Neuronal stem cell (in vitro differentiated cells): ENCODE measurements around the gene COL6A2.

ENCODE experiments used
- DNase-seq: peaks from one replicate; pipeline ENCODE4 v3.0.0-alpha.2; 2013; ENCODE audit warnings: low spot score
- H2AFZ ChIP-seq: one replicate; pipeline ENCODE4 v1.6.1; 2013; ENCODE audit warnings: mild to moderate bottlenecking, low read length, inconsistent platforms
- H2AK5ac ChIP-seq: 2 replicates; pipeline ENCODE4 v1.6.1; 2013; ENCODE audit warnings: low read depth, mild to moderate bottlenecking, inconsistent platforms, low read length, moderate library complexity, mixed read lengths
- H2BK120ac ChIP-seq: 2 replicates; pipeline ENCODE4 v1.6.1; 2013; ENCODE audit warnings: low read depth, mild to moderate bottlenecking, inconsistent platforms, low read length, moderate library complexity, mixed read lengths
- H2BK12ac ChIP-seq: one replicate; pipeline ENCODE4 v1.6.1; 2013; ENCODE audit warnings: low read length, inconsistent platforms
- H2BK15ac ChIP-seq: 2 replicates; pipeline ENCODE4 v1.6.1; 2013; ENCODE audit warnings: mild to moderate bottlenecking, low read length, inconsistent platforms, mixed read lengths
- H2BK5ac ChIP-seq: one replicate; pipeline ENCODE4 v1.6.1; 2013; ENCODE audit warnings: inconsistent platforms, mild to moderate bottlenecking, low read length, moderate library complexity
- H3K14ac ChIP-seq: one replicate; pipeline ENCODE4 v1.6.1; 2013; ENCODE audit warnings: low read length, inconsistent platforms
- H3K18ac ChIP-seq: 2 replicates; pipeline ENCODE4 v1.6.1; 2013; ENCODE audit warnings: low read length, inconsistent platforms
- H3K23ac ChIP-seq: 2 replicates; pipeline ENCODE4 v1.6.1; 2013; ENCODE audit warnings: low read depth, mild to moderate bottlenecking, mixed read lengths, low read length, inconsistent platforms; ENCODE audit not compliant: poor library complexity
- H3K27ac ChIP-seq: replicated peaks from 3 replicates; pipeline ENCODE4 v1.5.1; 2013; ENCODE audit warnings: low read length, inconsistent platforms
- H3K27me3 ChIP-seq, 3 experiments: 2 replicates each; pipeline ENCODE4 v1.6.1; 2013; ENCODE audit warnings: low read length in 3 of 3, mild to moderate bottlenecking in 2 of 3, inconsistent platforms in 1 of 3, low read depth in 1 of 3, mixed read lengths in 1 of 3, moderate library complexity in 1 of 3; ENCODE audit not compliant: control insufficient read depth in 3 of 3, insufficient read depth in 3 of 3
- H3K36me3 ChIP-seq, 2 donors: replicated peaks in 1 of 2; 2 replicates each; pipeline ENCODE4 v1.6.1; 2013; ENCODE audit warnings: low read length in 2 of 2; ENCODE audit not compliant: control insufficient read depth in 2 of 2, insufficient read depth in 2 of 2
- H3K4ac ChIP-seq: 2 replicates; pipeline ENCODE4 v1.6.1; 2013; ENCODE audit warnings: inconsistent platforms, mild to moderate bottlenecking, low read length, moderate library complexity
- H3K4me1 ChIP-seq, 2 donors: 1 replicate in 1 of 2; 2 replicates in 1 of 2; pipeline ENCODE4 v1.6.1; 2013; ENCODE audit warnings: low read length in 2 of 2, low read depth in 1 of 2; ENCODE audit not compliant: control insufficient read depth in 2 of 2, insufficient read depth in 1 of 2
- H3K4me2 ChIP-seq: one replicate; pipeline ENCODE4 v1.6.1; 2013; ENCODE audit warnings: mild to moderate bottlenecking, low read length, inconsistent platforms; ENCODE audit not compliant: insufficient read depth, poor library complexity, severe bottlenecking
- H3K4me3 ChIP-seq, 2 donors: 2 replicates each; pipeline ENCODE4 v1.5.1; 2013; ENCODE audit warnings: low read length in 2 of 2, mild to moderate bottlenecking in 2 of 2, inconsistent platforms in 1 of 2, moderate library complexity in 1 of 2
- H3K79me1 ChIP-seq: one replicate; pipeline ENCODE4 v1.6.1; 2013; ENCODE audit warnings: low read depth, mild to moderate bottlenecking, inconsistent platforms, low read length, moderate library complexity
- H3K9ac ChIP-seq: one replicate; pipeline ENCODE4 v1.6.1; 2013; ENCODE audit warnings: mild to moderate bottlenecking, low read depth, low read length, inconsistent platforms; ENCODE audit not compliant: poor library complexity
- H3K9me3 ChIP-seq, 2 donors: replicated peaks in 1 of 2; 2 replicates each; pipeline versions ENCODE3 to v1.6.1; 2013; ENCODE audit warnings: low read length in 2 of 2, mild to moderate bottlenecking in 2 of 2, inconsistent platforms in 1 of 2, low read depth in 1 of 2, mixed read lengths in 1 of 2, moderate library complexity in 1 of 2; ENCODE audit not compliant: control insufficient read depth in 2 of 2, insufficient read depth in 1 of 2
- H4K8ac ChIP-seq: one replicate; pipeline ENCODE4 v1.6.1; 2013; ENCODE audit warnings: low read depth, mild to moderate bottlenecking, inconsistent platforms, low read length, moderate library complexity
- H4K91ac ChIP-seq: one replicate; pipeline ENCODE4 v1.6.1; 2013; ENCODE audit warnings: low read length, low read depth, mild to moderate bottlenecking, inconsistent platforms; ENCODE audit not compliant: poor library complexity
- WGBS, 2 donors: extraction: QIAGEN DNeasy Blood & Tissue Kit; methylation state at CpG; one replicate each; pipeline ENCODE4 v1.1.7; 2013; ENCODE audit warnings: missing lambda C conversion rate in 2 of 2, mixed read lengths in 1 of 2; ENCODE audit not compliant: insufficient read length in 2 of 2, insufficient replicate concordance in 1 of 2; ENCODE audit errors: extremely low coverage in 2 of 2; 5-methylcytosine and 5-hydroxymethylcytosine counted together

COL6A2 gene

DNA sequence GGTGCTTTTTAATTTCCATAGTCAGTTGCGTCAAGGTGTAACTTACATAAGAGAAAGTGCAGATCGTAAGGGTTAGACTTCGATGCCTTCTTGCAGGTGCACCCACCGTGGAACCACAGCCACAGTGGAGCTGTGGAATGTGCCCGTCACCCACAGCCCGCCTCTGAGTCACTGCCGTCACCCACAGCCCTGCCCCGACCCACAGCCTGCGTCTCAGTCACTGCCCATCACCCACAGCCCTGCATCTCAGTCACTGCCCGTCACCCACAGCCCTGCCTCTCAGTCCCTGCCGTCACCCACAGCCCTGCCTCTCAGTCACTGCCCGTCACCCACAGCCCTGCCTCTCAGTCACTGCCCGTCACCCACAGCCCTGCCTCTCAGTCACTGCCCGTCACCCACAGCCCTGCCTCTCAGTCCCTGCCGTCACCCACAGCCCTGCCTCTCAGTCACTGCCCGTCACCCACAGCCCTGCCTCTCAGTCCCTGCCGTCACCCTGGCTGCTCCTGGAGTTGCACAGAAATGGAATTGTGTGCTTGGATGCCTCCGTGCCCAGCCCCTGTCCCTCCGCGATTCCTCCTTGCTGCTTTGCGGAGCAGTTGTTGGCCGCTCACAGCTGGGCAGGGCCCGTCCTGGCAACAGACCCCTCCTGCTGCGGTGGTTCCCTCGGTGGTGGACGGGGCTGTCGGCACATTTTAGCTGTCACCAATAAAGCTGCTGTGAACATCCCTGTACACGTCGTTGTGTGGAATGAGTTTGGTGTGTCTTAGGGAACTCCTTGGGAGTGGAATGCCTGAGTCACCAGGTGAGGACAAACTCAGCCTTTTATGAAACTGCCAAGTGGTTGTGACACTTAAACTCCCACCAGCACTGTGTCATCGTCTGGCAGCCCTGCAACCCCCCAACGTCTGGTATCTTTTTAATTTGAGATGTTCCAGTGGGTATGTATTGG, 44.9 kb upstream of the COL6A2 start:
- Histone ChIP-seq H3K14ac (no peak overlapping the region), H3K27ac (no peak overlapping the region), H3K27me3 (no peaks in the 10 kb centered on the region), H4K91ac (no peak overlapping the region), H3K4me1 (peaks cover 0 to 7% of the 10 kb centered on the region in 2 donors), H2BK120ac (no peak overlapping the region), H3K18ac (peak overlapping the region; percentile 60), H2AFZ (no peak overlapping the region), H4K8ac (no peak overlapping the region), H3K4me2 (no peak overlapping the region), H3K36me3 (no peaks in the 10 kb centered on the region), H2BK5ac (no peak overlapping the region), H3K79me1 (no peaks in the 10 kb centered on the region), H2AK5ac (no peak overlapping the region), H2BK15ac (no peak overlapping the region), H2BK12ac (no peak overlapping the region), H3K9ac (no peak overlapping the region), H3K9me3 (no peaks in the 10 kb centered on the region), H3K4me3 (no peak overlapping the region), H3K23ac (no peak overlapping the region), H3K4ac (no peak overlapping the region)
- WGBS, 2 donors: no CpG with 5 or more reads among the region's 31 CpGs
- DNase-seq: no peak

DNA sequence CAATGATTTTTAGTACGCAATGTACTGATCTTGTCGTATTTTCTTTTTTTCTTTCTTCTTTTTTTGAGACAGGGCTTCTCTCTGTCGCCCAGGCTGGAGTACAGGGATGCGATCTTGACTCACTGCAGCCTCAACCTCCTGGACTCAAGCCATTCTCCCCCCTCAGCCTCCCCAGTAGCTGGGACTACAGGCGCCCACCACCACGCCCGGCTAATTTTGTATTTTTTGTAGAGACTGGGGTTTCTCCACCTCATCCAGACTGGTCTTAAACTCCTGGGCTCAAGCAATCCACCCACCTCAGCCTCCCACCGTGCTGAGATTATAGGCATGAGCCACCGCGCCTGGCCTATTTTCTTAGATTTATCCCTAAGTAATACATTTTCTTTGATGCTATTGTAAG, 43.9 kb upstream of the COL6A2 start:
- Histone ChIP-seq H3K14ac (no peak overlapping the region), H3K79me1 (no peaks in the 10 kb centered on the region), H3K9me3 (peaks cover 0 to 4% of the 10 kb centered on the region in 2 donors), H3K27ac (no peak overlapping the region), H3K23ac (no peak overlapping the region), H3K4ac (no peak overlapping the region), H4K8ac (no peak overlapping the region), H3K9ac (no peak overlapping the region), H3K4me3 (no peak overlapping the region), H3K36me3 (no peaks in the 10 kb centered on the region), H2BK5ac (no peak overlapping the region), H2AK5ac (no peak overlapping the region), H2AFZ (no peak overlapping the region), H2BK12ac (no peak overlapping the region), H2BK15ac (no peak overlapping the region), H3K4me1 (peaks cover 0 to 7% of the 10 kb centered on the region in 2 donors), H3K27me3 (no peaks in the 10 kb centered on the region), H4K91ac (no peak overlapping the region), H2BK120ac (no peak overlapping the region), H3K18ac (no peak overlapping the region), H3K4me2 (no peak overlapping the region)
- WGBS, 2 donors: no CpG with 5 or more reads among the region's 10 CpGs
- DNase-seq: no peak

GRCh38 chr21:46054451-46054881, 43.4 kb upstream of the COL6A2 start:
- H4K8ac ChIP-seq: no peak overlapping the region
- H3K4me3 ChIP-seq: no peak overlapping the region
- H3K4ac ChIP-seq: no peak overlapping the region
- no peaks in the 10 kb centered on the region for H3K27me3 ChIP-seq
- H3K4me2 ChIP-seq: no peak overlapping the region
- H2BK5ac ChIP-seq: no peak overlapping the region
- peaks cover 0 to 4% of the 10 kb centered on the region in 2 donors for H3K9me3 ChIP-seq
- H4K91ac ChIP-seq: no peak overlapping the region
- no CpG with 5 or more reads among the region's 12 CpGs for WGBS, 2 donors
- no peaks in the 10 kb centered on the region for H3K79me1 ChIP-seq
- peaks cover 0 to 7% of the 10 kb centered on the region in 2 donors for H3K4me1 ChIP-seq
- H3K36me3 ChIP-seq: no peaks in the 10 kb centered on the region
- no peak overlapping the region for H3K9ac ChIP-seq
- no peak overlapping the region for H3K14ac ChIP-seq
- no peak overlapping the region for H2AK5ac ChIP-seq
- H2BK120ac ChIP-seq: no peak overlapping the region
- H2BK12ac ChIP-seq: no peak overlapping the region
- no peak overlapping the region for H2AFZ ChIP-seq
- peak overlapping the region; percentile 60 for H3K18ac ChIP-seq
- H2BK15ac ChIP-seq: no peak overlapping the region
- no peak overlapping the region for H3K23ac ChIP-seq
- no peak overlapping the region for H3K27ac ChIP-seq
- no peak for DNase-seq

GRCh38 chr21:46055863-46056281, 42.0 kb upstream of the COL6A2 start:
- Histone ChIP-seq H3K36me3 (no peaks in the 10 kb centered on the region), H2AK5ac (peak overlapping the region; percentile 40), H3K27ac (no peak overlapping the region), H3K4ac (no peak overlapping the region), H2AFZ (peak overlapping the region; percentile 49), H3K14ac (peak overlapping the region; percentile 63), H3K79me1 (no peaks in the 10 kb centered on the region), H3K4me3 (no peak overlapping the region), H3K4me2 (no peak overlapping the region), H2BK15ac (no peak overlapping the region), H3K9ac (no peak overlapping the region), H3K23ac (no peak overlapping the region), H3K27me3 (no peaks in the 10 kb centered on the region), H2BK5ac (peak overlapping the region; percentile 80), H4K91ac (no peak overlapping the region), H3K18ac (peak overlapping the region; percentile 46), H2BK12ac (peak overlapping the region; percentile 75), H4K8ac (no peak overlapping the region), H2BK120ac (no peak overlapping the region), H3K9me3 (peaks cover 0 to 4% of the 10 kb centered on the region in 2 donors), H3K4me1 (peaks cover 0 to 5% of the 10 kb centered on the region in 2 donors)
- WGBS, 2 donors: no CpG with 5 or more reads among the region's 23 CpGs
- no peak for DNase-seq
